Measurements from ENCODE around the gene SETD9.

The SETD9 gene

DNA sequence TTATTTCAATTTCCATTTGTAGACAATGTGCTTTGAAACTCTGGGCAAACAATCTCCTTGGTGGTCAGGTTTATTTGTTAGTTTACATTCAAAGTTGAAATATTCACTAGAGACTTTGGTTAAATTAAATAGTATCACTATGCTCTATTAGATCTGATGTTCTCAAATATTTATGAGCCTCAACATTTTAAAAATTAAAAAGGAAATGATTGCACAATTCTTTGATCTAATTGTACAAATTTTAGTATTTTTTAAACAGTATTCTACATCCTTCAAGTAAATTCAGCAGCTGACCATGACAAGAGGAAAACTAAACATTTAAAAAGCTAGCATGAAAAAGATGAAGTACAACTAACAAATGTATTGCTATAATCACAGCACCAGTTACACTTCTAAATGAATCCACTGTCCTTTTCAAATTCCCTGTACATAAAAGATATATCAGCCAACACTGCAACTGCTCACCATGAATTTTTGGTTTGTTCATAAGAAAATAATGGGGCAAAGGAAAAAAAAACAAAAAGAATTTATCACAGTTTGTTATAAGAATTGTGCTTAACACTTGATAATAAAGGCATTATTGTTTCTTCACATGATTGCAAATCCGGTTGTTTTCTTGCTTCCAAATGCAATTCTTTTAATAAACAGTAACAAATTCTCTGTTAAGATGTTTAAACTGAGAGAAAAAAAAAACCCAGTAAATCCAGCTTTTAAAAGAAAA, 10.7 kb downstream of the SETD9 start:
- H3K4me2 ChIP-seq (ENCODE audit: low read depth, low read length, poor library complexity, severe bottlenecking): no peak overlapping the region
- H3K9me3 ChIP-seq (ENCODE audit: insufficient read depth, low read depth, low read length): no peaks in the 10 kb centered on the region
- no peaks in the 10 kb centered on the region for H4K20me1 ChIP-seq (ENCODE audit: insufficient read depth, low read length, poor library complexity, severe bottlenecking)
- no peaks in the 10 kb centered on the region for H3K4me1 ChIP-seq (ENCODE audit: insufficient read depth, low read length, poor library complexity, severe bottlenecking)
- no peak overlapping the region for H3K4me3 ChIP-seq (ENCODE audit: low read length, poor library complexity, severe bottlenecking)
- H3K27me3 ChIP-seq (ENCODE audit: insufficient read depth, low read length, poor library complexity, severe bottlenecking): no peaks in the 10 kb centered on the region
- H3K79me2 ChIP-seq (ENCODE audit: insufficient read depth, low read length): no peaks in the 10 kb centered on the region
- no peak overlapping the region for H3K9ac ChIP-seq (ENCODE audit: low read depth, low read length, poor library complexity, severe bottlenecking)
- no peaks in the 10 kb centered on the region for H3F3A ChIP-seq (ENCODE audit: low read depth)
- H2AFZ ChIP-seq (ENCODE audit: low read length): no peak overlapping the region
- H3K36me3 ChIP-seq (ENCODE audit: insufficient read depth, low read length): peaks cover 40% of the 10 kb centered on the region
- TF ChIP-seq EZH2phosphoT487 (IDR thresholded peaks at IDR 0.05; ENCODE audit: borderline replicate concordance): no peak
- TF ChIP-seq, protein P1, sequence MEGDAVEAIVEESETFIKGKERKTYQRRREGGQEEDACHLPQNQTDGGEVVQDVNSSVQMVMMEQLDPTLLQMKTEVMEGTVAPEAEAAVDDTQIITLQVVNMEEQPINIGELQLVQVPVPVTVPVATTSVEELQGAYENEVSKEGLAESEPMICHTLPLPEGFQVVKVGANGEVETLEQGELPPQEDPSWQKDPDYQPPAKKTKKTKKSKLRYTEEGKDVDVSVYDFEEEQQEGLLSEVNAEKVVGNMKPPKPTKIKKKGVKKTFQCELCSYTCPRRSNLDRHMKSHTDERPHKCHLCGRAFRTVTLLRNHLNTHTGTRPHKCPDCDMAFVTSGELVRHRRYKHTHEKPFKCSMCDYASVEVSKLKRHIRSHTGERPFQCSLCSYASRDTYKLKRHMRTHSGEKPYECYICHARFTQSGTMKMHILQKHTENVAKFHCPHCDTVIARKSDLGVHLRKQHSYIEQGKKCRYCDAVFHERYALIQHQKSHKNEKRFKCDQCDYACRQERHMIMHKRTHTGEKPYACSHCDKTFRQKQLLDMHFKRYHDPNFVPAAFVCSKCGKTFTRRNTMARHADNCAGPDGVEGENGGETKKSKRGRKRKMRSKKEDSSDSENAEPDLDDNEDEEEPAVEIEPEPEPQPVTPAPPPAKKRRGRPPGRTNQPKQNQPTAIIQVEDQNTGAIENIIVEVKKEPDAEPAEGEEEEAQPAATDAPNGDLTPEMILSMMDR (conservative IDR thresholded peaks at IDR 0.05; ENCODE audit: low read length): no peak
- H3K9me2 ChIP-seq (replicated peaks; ENCODE audit: low read depth, low read length): no peaks in the 10 kb centered on the region

DNA sequence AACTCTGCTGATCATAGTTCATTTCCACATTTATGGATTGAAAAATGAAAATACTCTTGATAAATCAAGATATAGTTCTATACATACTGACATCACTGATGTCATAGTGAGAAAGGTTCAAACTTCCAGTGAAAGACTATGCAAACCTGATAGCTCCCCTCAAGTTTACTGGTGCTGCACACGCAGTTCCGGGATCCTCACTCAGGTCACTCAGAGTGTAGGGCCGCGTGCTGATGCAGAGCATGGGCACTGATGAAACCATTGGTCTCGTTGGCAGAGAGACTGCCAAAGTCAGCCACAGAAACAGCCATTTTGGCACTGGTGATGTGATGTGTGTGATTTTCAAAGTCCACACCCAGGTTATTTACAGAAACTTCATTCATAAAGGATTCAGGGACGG, 13.5 kb downstream of the SETD9 start:
- H3K9me2 ChIP-seq (replicated peaks; ENCODE audit: low read depth, low read length): no peaks in the 10 kb centered on the region
- H3F3A ChIP-seq (ENCODE audit: low read depth): no peaks in the 10 kb centered on the region
- peaks cover 67% of the 10 kb centered on the region for H3K36me3 ChIP-seq (ENCODE audit: insufficient read depth, low read length)
- no peaks in the 10 kb centered on the region for H3K4me1 ChIP-seq (ENCODE audit: insufficient read depth, low read length, poor library complexity, severe bottlenecking)
- no peaks in the 10 kb centered on the region for H3K9me3 ChIP-seq (ENCODE audit: insufficient read depth, low read depth, low read length)
- TF ChIP-seq EZH2phosphoT487 (IDR thresholded peaks at IDR 0.05; ENCODE audit: borderline replicate concordance): no peak
- TF ChIP-seq, protein P1 (conservative IDR thresholded peaks at IDR 0.05; ENCODE audit: low read length): no peak
- no peak overlapping the region for H3K4me3 ChIP-seq (ENCODE audit: low read length, poor library complexity, severe bottlenecking)
- H3K79me2 ChIP-seq (ENCODE audit: insufficient read depth, low read length): no peaks in the 10 kb centered on the region
- no peak overlapping the region for H3K9ac ChIP-seq (ENCODE audit: low read depth, low read length, poor library complexity, severe bottlenecking)
- H4K20me1 ChIP-seq (ENCODE audit: insufficient read depth, low read length, poor library complexity, severe bottlenecking): no peaks in the 10 kb centered on the region
- no peak overlapping the region for H3K4me2 ChIP-seq (ENCODE audit: low read depth, low read length, poor library complexity, severe bottlenecking)
- no peak overlapping the region for H2AFZ ChIP-seq (ENCODE audit: low read length)
- H3K27me3 ChIP-seq (ENCODE audit: insufficient read depth, low read length, poor library complexity, severe bottlenecking): no peaks in the 10 kb centered on the region

DNA sequence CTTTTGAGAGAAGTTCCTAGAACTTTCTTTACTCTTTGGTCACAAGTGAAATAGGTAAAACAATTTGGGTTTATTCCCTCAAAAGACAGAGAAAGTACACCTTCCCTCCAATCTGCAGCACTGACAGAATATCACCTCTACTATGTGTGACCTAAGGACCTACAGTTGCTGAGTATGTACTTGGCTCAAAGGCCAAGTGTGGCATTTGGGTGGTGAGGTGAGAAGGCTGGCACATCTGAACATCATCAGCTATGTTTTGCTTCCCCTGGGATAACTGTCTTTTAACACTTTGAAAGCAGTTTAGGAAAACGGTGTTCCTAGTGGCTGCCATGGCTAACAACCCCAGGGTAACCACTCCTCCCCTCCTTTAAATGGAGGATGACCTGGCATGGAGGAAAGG, 24.9 kb downstream of the SETD9 start:
- H3K4me3 ChIP-seq (ENCODE audit: low read length, poor library complexity, severe bottlenecking): no peak overlapping the region
- TF ChIP-seq EZH2phosphoT487 (IDR thresholded peaks at IDR 0.05; ENCODE audit: borderline replicate concordance): no peak
- TF ChIP-seq, protein P1 (conservative IDR thresholded peaks at IDR 0.05; ENCODE audit: low read length): no peak
- no peaks in the 10 kb centered on the region for H3F3A ChIP-seq (ENCODE audit: low read depth)
- peaks cover 88% of the 10 kb centered on the region for H3K36me3 ChIP-seq (ENCODE audit: insufficient read depth, low read length)
- no peak overlapping the region for H2AFZ ChIP-seq (ENCODE audit: low read length)
- H3K4me2 ChIP-seq (ENCODE audit: low read depth, low read length, poor library complexity, severe bottlenecking): no peak overlapping the region
- H3K27me3 ChIP-seq (ENCODE audit: insufficient read depth, low read length, poor library complexity, severe bottlenecking): no peaks in the 10 kb centered on the region
- no peaks in the 10 kb centered on the region for H3K79me2 ChIP-seq (ENCODE audit: insufficient read depth, low read length)
- H3K9ac ChIP-seq (ENCODE audit: low read depth, low read length, poor library complexity, severe bottlenecking): no peak overlapping the region
- H3K9me2 ChIP-seq (replicated peaks; ENCODE audit: low read depth, low read length): no peaks in the 10 kb centered on the region
- H3K4me1 ChIP-seq (ENCODE audit: insufficient read depth, low read length, poor library complexity, severe bottlenecking): no peaks in the 10 kb centered on the region
- no peaks in the 10 kb centered on the region for H4K20me1 ChIP-seq (ENCODE audit: insufficient read depth, low read length, poor library complexity, severe bottlenecking)
- H3K9me3 ChIP-seq (ENCODE audit: insufficient read depth, low read depth, low read length): no peaks in the 10 kb centered on the region

Data from Loucy (cell line).